Lower leg skin (tissue), 3 donors: ENCODE data around the gene GXYLT1.

Source experiments
- CTCF ChIP-seq, 3 donors: fragments of 450-650 bp; IDR thresholded peaks; one replicate each; pipeline ENCODE4 v1.5.1; 2016; ENCODE audit warnings: antibody characterized with exemption in 3 of 3, mild to moderate bottlenecking in 3 of 3, moderate library complexity in 2 of 3
- POLR2A ChIP-seq, 2 donors: fragments of 450-650 bp; IDR thresholded peaks; one replicate each; pipeline ENCODE4 v1.6.1; 2016 to 2017; ENCODE audit warnings: antibody characterized with exemption in 2 of 2, mild to moderate bottlenecking in 1 of 2, moderate library complexity in 1 of 2

GRCh38 chr12:42144408-42145196 is at the start of gene GXYLT1:
- TF ChIP-seq POLR2A (IDR thresholded peaks at IDR 0.05) (no peak), CTCF (IDR thresholded peaks at IDR 0.05) (no peak)
